HepG2 (cell line): ENCODE measurements around the gene HDAC8. TPM values are rescaled to one million over a fixed set of nuclear protein-coding genes. Genes with fewer than 3 reads are reported as not detected.

Experiments used
- ATAC-seq: fragments of 200-7000 bp; cut with Tn5 transposase; 3 replicates; pipeline ENCODE4 v1.9.1; 2020; ENCODE audit warnings: mild to moderate bottlenecking, moderate library complexity
- BruUV-seq: library from RNA; stranded (reverse); fragments of 400-500 nt; replicated peaks from 2 replicates; lab custom pipeline; 2021; lab: Mats Ljungman, UMichigan
- CTCF ChIA-PET: fragments of 300-600 bp; formaldehyde crosslinking; extraction: SDS; loops from one replicate; lab custom pipeline; 2021; ENCODE audit warnings: low total read pairs, inconsistent platforms, low intra/inter-chr PET ratio; lab: Yijun Ruan, JAX
- POLR2A ChIA-PET: fragments of 350-600 bp; sonication (Branson Sonifier 250); formaldehyde crosslinking; loops from one replicate; lab custom pipeline; 2020; ENCODE audit warnings: antibody characterized with exemption, inconsistent platforms; lab: Yijun Ruan, JAX
- DNase-seq: peaks from one replicate; pipeline ENCODE4 v3.0.0-alpha.2; 2015; ENCODE audit warnings: low spot score
- FAIRE-seq: peaks from 3 replicates; lab custom pipeline; 2011; peaks lifted over from hg19 to GRCh38; lab: Jason Lieb, UNC
- H2AFZ ChIP-seq: one replicate; pipeline ENCODE4 v1.6.1; 2011; ENCODE audit warnings: low read length, inconsistent platforms
- H3K27ac ChIP-seq: fragments of 300-600 bp; 3 replicates; pipeline ENCODE4 v1.8.0; 2011; ENCODE audit warnings: mixed run types, mild to moderate bottlenecking, mixed read lengths, low read length, inconsistent platforms; ENCODE audit not compliant: insufficient read depth; ENCODE audit errors: extremely low read length
- H3K27me3 ChIP-seq, 2 experiments: fragments of 200-600 bp in 1 of 2; 2 replicates in 1 of 2; 3 replicates in 1 of 2; pipeline versions ENCODE4 v1.6.0 to v1.8.0; 2011; ENCODE audit warnings: low read length in 2 of 2, mild to moderate bottlenecking in 2 of 2, moderate library complexity in 2 of 2, inconsistent platforms in 1 of 2; ENCODE audit not compliant: insufficient read depth in 2 of 2, control insufficient read depth in 1 of 2
- H3K36me3 ChIP-seq, 2 experiments: fragments of 200-600 bp in 1 of 2; replicated peaks in 1 of 2; 2 replicates in 1 of 2; 3 replicates in 1 of 2; pipeline versions ENCODE4 v1.5.1 to v1.8.0; 2011; ENCODE audit warnings: low read length in 2 of 2, inconsistent platforms in 1 of 2; ENCODE audit not compliant: insufficient read depth in 2 of 2, control insufficient read depth in 1 of 2
- H3K4me1 ChIP-seq: 2 replicates; pipeline ENCODE4 v1.5.1; 2012; ENCODE audit warnings: low read length, inconsistent platforms; ENCODE audit not compliant: insufficient read depth
- H3K4me2 ChIP-seq: 2 replicates; pipeline ENCODE4 v1.6.0; 2011; ENCODE audit warnings: low read depth, low read length, inconsistent platforms
- H3K4me3 ChIP-seq, 3 experiments: fragments of 200-600 bp in 1 of 3; sonication (generic), shearing (Covaris generic) in 1 of 3; replicated peaks in 1 of 3; 2 replicates each; pipeline ENCODE4 v1.5.1; 2011 to 2016; ENCODE audit warnings: low read length in 3 of 3, inconsistent platforms in 2 of 3, low read depth in 2 of 3, mild to moderate bottlenecking in 2 of 3, control low read depth in 1 of 3, mixed read lengths in 1 of 3; ENCODE audit not compliant: insufficient read depth in 1 of 3
- H3K79me2 ChIP-seq: one replicate; pipeline ENCODE4 v1.6.1; 2011; ENCODE audit warnings: low read length, inconsistent platforms; ENCODE audit not compliant: insufficient read depth
- H3K9ac ChIP-seq: 2 replicates; pipeline ENCODE4 v1.6.0; 2011; ENCODE audit warnings: mild to moderate bottlenecking, low read depth, low read length, inconsistent platforms; ENCODE audit not compliant: insufficient read depth
- H3K9me3 ChIP-seq: 2 replicates; pipeline ENCODE4 v1.5.1; 2012; ENCODE audit warnings: mild to moderate bottlenecking, low read length
- H4K20me1 ChIP-seq: 2 replicates; pipeline ENCODE4 v1.6.0; 2011; ENCODE audit warnings: inconsistent platforms, mild to moderate bottlenecking, low read length, moderate library complexity; ENCODE audit not compliant: insufficient read depth
- ARHGAP35 ChIP-seq: sonication (generic); formaldehyde crosslinking; IDR thresholded peaks from 2 replicates; pipeline ENCODE4 v1.9.0; 2022; ENCODE audit warnings: mild to moderate bottlenecking, inconsistent platforms, moderate library complexity, missing genetic modification reagents, borderline replicate concordance
- CAMTA2 ChIP-seq: sonication (generic); formaldehyde crosslinking; IDR thresholded peaks from 2 replicates; pipeline ENCODE4 v1.4.0; 2020; ENCODE audit warnings: mild to moderate bottlenecking, missing genetic modification reagents, borderline replicate concordance
- TBX3 ChIP-seq: fragments of 450-650 bp; IDR thresholded peaks from 2 replicates; pipeline ENCODE4 v1.6.1; 2017; ENCODE audit warnings: antibody characterized with exemption, mild to moderate bottlenecking, inconsistent platforms, borderline replicate concordance
- ZBTB44 ChIP-seq: sonication (generic); formaldehyde crosslinking; IDR thresholded peaks from 2 replicates; pipeline ENCODE4 v1.4.0; 2020; ENCODE audit warnings: missing genetic modification reagents
- ZNF329 ChIP-seq: sonication (generic); formaldehyde crosslinking; IDR thresholded peaks from 2 replicates; pipeline ENCODE4 v1.9.0; 2021; ENCODE audit warnings: low read depth, mild to moderate bottlenecking, missing genetic modification reagents
- ZNF34 ChIP-seq: sonication (generic); formaldehyde crosslinking; IDR thresholded peaks from 2 replicates; pipeline ENCODE4 v1.4.0; 2020; ENCODE audit warnings: mild to moderate bottlenecking, missing genetic modification reagents, borderline replicate concordance
- WGBS: methylation state at CpG from one replicate; pipeline ENCODE4 v1.1.6; 2017; ENCODE audit warnings: low lambda C conversion rate; 5-methylcytosine and 5-hydroxymethylcytosine counted together
- in situ Hi-C: cut with HindIII; loops from 2 replicates; pipeline ENCODE4 v1.10.0; 2017; ENCODE audit warnings: low pct_unique_long_range_greater_than_20kb; ENCODE audit not compliant: extremely low pct_ligation_motif_present
- intact Hi-C: fragments of 100-400 bp; cut with micrococcal nuclease; formaldehyde crosslinking; loops from one replicate; pipeline ENCODE4 v1.10.0; 2022; ENCODE audit not compliant: unreplicated experiment
- polyA plus RNA-seq, 8 experiments: library from polyadenylated mRNA; depleted of rRNA in 3 of 8; stranded (reverse) in 7 of 8; unstranded in 1 of 8; fragments of >200 nt; fragmentation: Illumina TruSeq in 4 of 8; extraction: Trizol in 4 of 8; gene quantifications; 2 replicates each; pipeline versions ENCODE4 v1.2.1 to v1.2.3, GENCODE V29; 2011 to 2016; ENCODE audit warnings: low read depth in 4 of 8, missing spikeins in 1 of 8, mixed read lengths in 1 of 8; ENCODE audit not compliant: insufficient read depth in 1 of 8
- total RNA-seq, 5 experiments: library from RNA; depleted of rRNA; stranded (reverse); fragments of >200 nt; fragmentation: Illumina TruSeq; extraction: Trizol; gene quantifications; 2 replicates each; pipeline ENCODE4 v1.2.3, GENCODE V29; 2016; ENCODE audit warnings: low read depth in 1 of 5
- TF ChIP-seq, protein P1 (sequence below): sonication (generic); formaldehyde crosslinking; IDR thresholded peaks from 2 replicates; pipeline ENCODE4 v1.8.0; 2022; ENCODE audit warnings: mild to moderate bottlenecking, missing genetic modification reagents, moderate library complexity
- TF ChIP-seq, protein P2 (sequence below): sonication (generic); formaldehyde crosslinking; IDR thresholded peaks from 2 replicates; pipeline ENCODE4 v1.9.0; 2022; ENCODE audit warnings: missing genetic modification reagents, mild to moderate bottlenecking, borderline replicate concordance

HDAC8 gene
- total and polyA plus RNA-seq, 2 of the 13 experiments (the other 11 are each of a cell fraction or from before 2014, with no cell fraction given): 13.7 to 28.6 TPM

- DNase-seq (no peak), ATAC-seq (no peak), FAIRE-seq (no peak)
- TF ChIP-seq TBX3: no peak
- no peak for TF ChIP-seq ARHGAP35 (CRISPR knock-in tag)
- TF ChIP-seq ZNF329: no peak
- TF ChIP-seq ZNF34 (CRISPR knock-in tag): no peak
- TF ChIP-seq, protein P1, sequence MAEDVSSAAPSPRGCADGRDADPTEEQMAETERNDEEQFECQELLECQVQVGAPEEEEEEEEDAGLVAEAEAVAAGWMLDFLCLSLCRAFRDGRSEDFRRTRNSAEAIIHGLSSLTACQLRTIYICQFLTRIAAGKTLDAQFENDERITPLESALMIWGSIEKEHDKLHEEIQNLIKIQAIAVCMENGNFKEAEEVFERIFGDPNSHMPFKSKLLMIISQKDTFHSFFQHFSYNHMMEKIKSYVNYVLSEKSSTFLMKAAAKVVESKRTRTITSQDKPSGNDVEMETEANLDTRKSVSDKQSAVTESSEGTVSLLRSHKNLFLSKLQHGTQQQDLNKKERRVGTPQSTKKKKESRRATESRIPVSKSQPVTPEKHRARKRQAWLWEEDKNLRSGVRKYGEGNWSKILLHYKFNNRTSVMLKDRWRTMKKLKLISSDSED (CRISPR knock-in tag): no peak
- TF ChIP-seq, protein P2, sequence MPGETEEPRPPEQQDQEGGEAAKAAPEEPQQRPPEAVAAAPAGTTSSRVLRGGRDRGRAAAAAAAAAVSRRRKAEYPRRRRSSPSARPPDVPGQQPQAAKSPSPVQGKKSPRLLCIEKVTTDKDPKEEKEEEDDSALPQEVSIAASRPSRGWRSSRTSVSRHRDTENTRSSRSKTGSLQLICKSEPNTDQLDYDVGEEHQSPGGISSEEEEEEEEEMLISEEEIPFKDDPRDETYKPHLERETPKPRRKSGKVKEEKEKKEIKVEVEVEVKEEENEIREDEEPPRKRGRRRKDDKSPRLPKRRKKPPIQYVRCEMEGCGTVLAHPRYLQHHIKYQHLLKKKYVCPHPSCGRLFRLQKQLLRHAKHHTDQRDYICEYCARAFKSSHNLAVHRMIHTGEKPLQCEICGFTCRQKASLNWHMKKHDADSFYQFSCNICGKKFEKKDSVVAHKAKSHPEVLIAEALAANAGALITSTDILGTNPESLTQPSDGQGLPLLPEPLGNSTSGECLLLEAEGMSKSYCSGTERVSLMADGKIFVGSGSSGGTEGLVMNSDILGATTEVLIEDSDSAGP (CRISPR knock-in tag): no peak
- TF ChIP-seq ZBTB44 (CRISPR knock-in tag): no peak
- no peak for TF ChIP-seq CAMTA2
- CTCF ChIA-PET: no interaction called here
- H2AFZ ChIP-seq: no peak overlapping the region
- H3K4me1 ChIP-seq: no peaks in the 10 kb centered on the region
- POLR2A ChIA-PET: no interaction called here
- no peaks in the 10 kb centered on the region for H3K27me3 ChIP-seq
- WGBS: 100% methylated on average over 1 of the region's 1 CpG
- no peak overlapping the region for H3K4me3 ChIP-seq
- no peak overlapping the region for H3K4me2 ChIP-seq
- no peaks in the 10 kb centered on the region for H3K36me3 ChIP-seq
- H3K9ac ChIP-seq: no peak overlapping the region
- intact Hi-C loops: no loop called here
- H3K79me2 ChIP-seq: no peaks in the 10 kb centered on the region
- in situ Hi-C loops: no loop called here
- H4K20me1 ChIP-seq: no peaks in the 10 kb centered on the region
- BruUV-seq: no TSS peak
- H3K9me3 ChIP-seq: no peaks in the 10 kb centered on the region
- no peak overlapping the region for H3K27ac ChIP-seq
These were observed 36.1 kb downstream of the HDAC8 start for GRCh38 chrX:72536542-72536941.
